Mammary epithelial cell (primary cell): ENCODE measurements around the gene METRN.

Source experiments
- EZH2 ChIP-seq: IDR thresholded peaks from 2 replicates; pipeline ENCODE4 v1.6.1; 2012; ENCODE audit warnings: low read length, inconsistent platforms, borderline replicate concordance
- TF ChIP-seq, protein P1 (sequence below), 2 donors: IDR thresholded peaks in 1 of 2; conservative IDR thresholded peaks in 1 of 2; 2 replicates each; pipeline ENCODE4 v1.5.1; 2011 to 2012; ENCODE audit warnings: inconsistent platforms in 2 of 2, low read length in 2 of 2, mild to moderate bottlenecking in 2 of 2, control low read depth in 1 of 2, low read depth in 1 of 2; ENCODE audit not compliant: insufficient read depth in 1 of 2; ENCODE audit errors: extremely low read depth in 1 of 2

DNA sequence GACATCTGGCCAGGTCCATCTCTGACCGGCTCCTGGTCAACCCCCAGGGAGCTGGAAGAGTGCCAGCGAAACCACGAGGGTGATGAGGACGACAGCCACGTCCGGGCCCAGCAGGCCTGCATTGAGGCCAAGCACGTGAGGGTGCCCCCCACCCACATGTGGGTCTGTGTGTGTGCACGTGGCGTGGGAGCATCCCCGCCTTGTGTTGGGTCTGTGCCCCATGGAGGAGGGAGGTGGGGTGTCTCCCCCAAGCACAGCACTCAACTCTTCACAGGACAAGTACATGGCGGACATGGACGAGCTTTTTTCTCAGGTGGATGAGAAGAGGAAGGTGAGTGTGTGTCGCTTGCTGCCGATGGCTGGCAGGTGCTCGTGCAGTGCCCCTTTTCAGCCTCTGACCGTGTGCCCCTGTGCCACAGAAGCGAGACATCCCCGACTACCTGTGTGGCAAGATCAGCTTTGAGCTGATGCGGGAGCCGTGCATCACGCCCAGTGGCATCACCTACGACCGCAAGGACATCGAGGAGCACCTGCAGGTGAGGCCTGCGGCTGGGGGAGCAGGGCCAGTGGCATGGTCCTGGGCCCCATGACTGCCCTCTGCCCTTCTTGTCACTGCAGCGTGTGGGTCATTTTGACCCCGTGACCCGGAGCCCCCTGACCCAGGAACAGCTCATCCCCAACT, 33.0 kb upstream of the METRN start:
- TF ChIP-seq, protein P1, sequence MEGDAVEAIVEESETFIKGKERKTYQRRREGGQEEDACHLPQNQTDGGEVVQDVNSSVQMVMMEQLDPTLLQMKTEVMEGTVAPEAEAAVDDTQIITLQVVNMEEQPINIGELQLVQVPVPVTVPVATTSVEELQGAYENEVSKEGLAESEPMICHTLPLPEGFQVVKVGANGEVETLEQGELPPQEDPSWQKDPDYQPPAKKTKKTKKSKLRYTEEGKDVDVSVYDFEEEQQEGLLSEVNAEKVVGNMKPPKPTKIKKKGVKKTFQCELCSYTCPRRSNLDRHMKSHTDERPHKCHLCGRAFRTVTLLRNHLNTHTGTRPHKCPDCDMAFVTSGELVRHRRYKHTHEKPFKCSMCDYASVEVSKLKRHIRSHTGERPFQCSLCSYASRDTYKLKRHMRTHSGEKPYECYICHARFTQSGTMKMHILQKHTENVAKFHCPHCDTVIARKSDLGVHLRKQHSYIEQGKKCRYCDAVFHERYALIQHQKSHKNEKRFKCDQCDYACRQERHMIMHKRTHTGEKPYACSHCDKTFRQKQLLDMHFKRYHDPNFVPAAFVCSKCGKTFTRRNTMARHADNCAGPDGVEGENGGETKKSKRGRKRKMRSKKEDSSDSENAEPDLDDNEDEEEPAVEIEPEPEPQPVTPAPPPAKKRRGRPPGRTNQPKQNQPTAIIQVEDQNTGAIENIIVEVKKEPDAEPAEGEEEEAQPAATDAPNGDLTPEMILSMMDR (conservative IDR thresholded peaks at IDR 0.05 in 1 of 2, IDR thresholded peaks at IDR 0.05 in 1 of 2; ENCODE audit: extremely low read depth in 1 of 2, insufficient read depth in 1 of 2, low read depth in 1 of 2, low read length in 2 of 2) = no peak
- no peak for TF ChIP-seq EZH2
